HG03060 (cell line): Measurements from ENCODE around the gene SCNN1B.
"Not testable (repeated sequence)": the region's sequence is repeated elsewhere in the genome, so short reads cannot be mapped to it uniquely, and the experiment has no call there.

Source experiments
- ATAC-seq: cut with Tn5 transposase; IDR thresholded peaks from one replicate; pipeline ENCODE4 v1.9.1; 2021; ENCODE audit warnings: low read depth, moderate number of reproducible peaks; ENCODE audit not compliant: unreplicated experiment

SCNN1B gene, protein sequence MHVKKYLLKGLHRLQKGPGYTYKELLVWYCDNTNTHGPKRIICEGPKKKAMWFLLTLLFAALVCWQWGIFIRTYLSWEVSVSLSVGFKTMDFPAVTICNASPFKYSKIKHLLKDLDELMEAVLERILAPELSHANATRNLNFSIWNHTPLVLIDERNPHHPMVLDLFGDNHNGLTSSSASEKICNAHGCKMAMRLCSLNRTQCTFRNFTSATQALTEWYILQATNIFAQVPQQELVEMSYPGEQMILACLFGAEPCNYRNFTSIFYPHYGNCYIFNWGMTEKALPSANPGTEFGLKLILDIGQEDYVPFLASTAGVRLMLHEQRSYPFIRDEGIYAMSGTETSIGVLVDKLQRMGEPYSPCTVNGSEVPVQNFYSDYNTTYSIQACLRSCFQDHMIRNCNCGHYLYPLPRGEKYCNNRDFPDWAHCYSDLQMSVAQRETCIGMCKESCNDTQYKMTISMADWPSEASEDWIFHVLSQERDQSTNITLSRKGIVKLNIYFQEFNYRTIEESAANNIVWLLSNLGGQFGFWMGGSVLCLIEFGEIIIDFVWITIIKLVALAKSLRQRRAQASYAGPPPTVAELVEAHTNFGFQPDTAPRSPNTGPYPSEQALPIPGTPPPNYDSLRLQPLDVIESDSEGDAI

DNA sequence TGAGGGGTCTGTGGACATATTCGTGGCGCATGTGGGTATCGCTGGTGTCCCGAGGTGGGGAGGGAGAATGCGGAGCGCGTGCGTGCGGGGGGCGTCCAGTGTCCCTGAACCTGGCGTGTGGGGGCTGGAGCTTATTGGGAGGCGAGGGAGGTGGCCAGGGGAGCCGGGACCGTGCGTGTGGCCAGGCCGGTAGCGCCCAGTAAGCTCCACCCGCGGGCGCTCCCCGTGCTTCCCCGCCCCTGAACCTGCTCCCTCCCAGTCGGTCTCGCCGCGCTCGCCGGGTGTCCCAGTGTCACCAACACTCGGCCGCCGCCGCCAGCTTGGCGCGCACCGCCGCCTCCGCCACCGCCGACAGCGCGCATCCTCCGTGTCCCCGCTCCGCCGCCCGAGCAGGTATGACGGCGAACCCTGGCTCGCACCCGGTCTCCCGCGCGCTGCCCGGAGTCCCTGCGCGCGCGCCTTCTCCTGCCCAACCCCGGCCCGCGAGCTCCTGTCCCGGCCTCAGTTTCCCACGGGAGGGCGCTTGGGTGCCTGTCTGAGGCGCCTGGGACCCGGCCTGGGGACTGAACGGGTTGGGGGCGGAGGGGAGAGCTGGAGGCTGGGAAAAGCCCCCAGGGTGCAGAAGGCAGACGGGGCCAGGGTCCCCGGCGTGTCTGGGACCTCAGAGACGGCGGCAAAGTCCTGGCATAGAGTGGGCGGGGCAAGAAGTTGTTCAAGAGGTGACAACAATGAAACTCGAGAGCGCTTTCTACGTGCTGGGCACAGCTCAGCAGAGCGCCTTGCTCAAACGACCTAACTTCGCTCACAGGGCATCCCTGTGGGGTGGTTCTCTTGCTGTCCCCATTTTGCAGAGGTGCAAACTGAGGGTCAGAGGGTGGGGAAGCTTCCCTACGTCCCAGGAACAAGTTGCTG is at the start of gene SCNN1B:
SCNN1B (plus strand) TSS at position 258 of the 912 bp plus-strand sequence. CDS start 46,298 bp downstream, outside the sequence.
- no peak for ATAC-seq

DNA sequence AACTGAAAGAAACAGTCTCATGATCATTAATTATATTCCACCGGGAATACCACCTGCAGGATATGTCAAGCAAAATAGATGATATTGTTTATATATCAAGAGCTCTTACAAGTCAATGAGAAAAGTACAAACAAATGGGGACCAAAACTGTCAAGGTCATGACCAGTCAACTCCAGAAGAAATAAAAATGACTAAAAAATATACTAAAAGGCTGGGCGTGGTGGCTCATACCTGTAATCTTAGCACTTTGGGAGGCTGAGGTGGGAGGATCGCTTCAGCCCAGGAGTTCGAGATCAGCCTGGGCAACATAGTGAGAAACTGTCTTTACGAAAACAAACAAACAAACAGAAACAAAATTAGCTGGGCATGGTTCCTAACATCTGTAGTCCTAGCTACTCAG is 49.8 kb upstream of the SCNN1B start:
- ATAC-seq = no peak

DNA sequence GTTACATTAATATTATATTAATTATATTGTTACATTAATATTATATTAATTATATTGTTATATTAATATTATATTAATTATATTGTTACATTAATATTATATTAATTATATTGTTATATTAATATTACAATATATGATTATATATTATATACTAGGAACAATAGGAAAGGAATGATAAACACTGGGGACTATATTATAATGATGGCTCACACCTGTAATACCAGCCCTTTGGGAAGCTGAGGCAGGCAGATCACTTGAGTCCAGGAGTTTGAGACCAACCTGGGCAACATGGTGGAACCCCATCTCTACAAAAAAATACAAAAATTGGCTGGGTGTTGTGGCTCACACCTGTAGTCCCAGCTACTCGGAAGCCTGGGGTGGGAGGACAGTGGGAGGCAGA is 48.5 kb upstream of the SCNN1B start:
- not testable (repeated sequence) for ATAC-seq

DNA sequence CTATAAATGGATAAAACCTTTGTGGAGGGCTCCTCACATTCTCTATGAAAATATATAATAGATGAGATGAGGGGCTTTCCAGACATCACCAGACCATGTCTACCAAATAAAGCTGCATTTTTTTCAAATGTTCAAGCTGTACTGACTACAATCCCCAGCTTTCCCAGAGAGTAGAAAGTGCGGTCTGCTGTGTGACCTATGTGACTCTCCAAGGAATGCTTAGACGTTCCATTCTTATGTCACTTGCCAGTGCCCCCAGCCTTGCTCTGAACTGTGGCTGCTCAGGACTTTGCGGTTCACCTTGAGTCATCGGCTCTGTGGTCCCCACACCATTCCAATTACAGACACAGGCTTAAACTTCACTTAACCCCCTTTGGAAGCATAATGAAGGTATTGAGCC is 47.8 kb upstream of the SCNN1B start:
- no peak for ATAC-seq

DNA sequence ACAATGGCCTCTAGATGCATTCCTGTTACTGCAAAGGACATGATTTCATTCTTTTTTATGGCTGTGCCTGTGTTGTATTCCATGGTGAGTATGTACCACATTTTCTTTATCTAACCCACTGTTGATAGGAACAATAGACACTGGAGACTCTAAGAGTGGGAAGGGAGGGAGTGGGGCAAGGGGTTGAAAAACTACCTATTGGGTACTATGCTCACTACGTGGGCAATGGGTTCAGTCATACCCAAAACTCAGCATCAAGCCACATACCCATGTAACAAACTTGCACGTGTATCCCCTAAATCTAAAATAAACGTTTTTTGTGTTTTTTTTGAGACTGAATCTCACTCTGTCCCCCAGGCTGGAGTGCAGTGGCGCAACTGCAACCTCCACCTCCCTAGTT is 47.1 kb upstream of the SCNN1B start:
- ATAC-seq = no peak

DNA sequence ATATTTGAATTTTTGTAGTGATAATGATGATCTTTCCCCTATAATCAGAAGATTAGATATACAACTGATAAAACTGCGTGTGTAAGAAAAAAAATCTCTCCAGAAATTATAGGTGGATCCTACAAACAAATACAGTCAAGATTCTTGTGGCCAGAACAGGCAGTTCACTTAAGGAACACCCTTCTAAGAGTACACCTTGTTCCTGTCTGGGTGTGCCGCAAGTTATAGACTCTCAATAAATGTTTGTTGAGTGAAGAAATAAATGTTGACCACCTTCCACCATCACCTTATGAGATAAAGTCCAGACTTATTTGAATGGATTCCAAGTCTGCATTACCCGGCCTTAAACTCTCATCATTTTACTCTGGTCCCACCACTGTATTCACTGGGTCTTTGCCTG is 45.7 kb upstream of the SCNN1B start:
- ATAC-seq = no peak

DNA sequence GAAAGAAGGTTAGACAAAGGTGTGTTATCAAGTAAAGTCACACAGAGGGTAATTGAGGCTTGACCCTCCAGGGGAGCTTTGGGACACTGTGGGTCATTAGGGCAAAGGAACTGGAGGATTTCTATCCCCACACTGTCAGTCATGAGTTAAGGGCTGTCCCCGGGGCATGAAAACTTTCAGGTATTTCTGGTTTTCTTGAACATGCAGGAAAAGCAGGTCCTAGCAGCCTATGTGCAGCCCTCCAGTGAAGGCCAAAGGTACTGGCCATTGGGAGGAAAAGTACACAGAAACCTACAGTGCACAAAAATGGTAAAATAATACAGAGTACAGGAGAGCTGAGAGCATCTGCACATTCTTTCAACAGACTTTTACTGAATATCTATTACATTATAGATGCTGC is 44.4 kb upstream of the SCNN1B start:
- no peak for ATAC-seq

DNA sequence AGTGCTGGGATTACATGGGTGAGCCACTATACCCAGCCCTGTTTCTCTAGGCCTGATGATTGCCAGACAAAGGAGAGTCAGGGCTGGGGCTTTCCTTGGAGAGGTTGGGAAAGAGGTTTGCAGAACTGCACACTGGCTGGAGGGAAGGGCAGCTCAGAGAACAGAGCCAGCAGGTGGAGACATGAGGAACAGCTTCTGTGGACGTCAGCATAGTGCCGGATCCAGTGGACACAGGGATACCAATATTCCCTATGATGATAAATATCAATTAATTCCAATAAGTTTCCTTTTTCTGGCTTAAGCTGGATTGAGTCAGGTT is 43.2 kb upstream of the SCNN1B start:
- no peak for ATAC-seq

DNA sequence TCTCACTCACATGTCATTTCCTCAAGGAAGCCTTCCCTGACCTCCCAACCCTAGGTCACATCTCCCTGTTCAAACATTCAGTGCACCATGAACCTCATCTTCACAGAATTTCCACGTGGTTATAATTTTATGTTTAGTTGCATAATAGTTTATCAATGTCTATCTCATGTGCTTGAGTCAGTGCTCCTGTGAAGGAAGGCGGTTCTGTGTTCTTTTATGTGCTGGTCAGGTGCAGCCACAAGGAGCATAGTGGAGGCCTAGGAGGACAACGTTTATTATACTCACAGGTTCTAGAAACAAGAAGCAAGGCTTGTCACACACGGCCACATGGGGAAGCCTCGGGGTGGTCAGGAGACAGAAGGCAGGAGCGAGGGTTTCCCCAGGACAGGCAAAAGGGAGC is 34.5 kb upstream of the SCNN1B start:
- no peak for ATAC-seq

DNA sequence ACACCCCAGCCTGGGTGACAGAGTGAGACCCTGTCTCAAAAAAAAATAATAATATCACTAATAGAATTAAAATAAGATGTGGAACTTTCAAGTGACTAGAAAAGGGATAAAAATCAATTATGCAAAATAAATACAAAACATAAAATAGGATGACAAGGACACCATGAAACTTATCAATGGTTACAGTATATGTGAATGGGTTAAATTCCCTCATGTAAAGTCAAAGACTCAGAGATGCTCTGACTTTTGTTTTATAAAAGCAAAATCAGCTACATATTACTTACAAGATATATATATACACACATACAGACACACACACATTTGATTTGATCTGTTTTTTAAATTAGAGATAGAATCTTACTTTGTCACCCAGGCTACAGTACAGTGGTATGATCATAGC is 33.5 kb upstream of the SCNN1B start:
- ATAC-seq = no peak

DNA sequence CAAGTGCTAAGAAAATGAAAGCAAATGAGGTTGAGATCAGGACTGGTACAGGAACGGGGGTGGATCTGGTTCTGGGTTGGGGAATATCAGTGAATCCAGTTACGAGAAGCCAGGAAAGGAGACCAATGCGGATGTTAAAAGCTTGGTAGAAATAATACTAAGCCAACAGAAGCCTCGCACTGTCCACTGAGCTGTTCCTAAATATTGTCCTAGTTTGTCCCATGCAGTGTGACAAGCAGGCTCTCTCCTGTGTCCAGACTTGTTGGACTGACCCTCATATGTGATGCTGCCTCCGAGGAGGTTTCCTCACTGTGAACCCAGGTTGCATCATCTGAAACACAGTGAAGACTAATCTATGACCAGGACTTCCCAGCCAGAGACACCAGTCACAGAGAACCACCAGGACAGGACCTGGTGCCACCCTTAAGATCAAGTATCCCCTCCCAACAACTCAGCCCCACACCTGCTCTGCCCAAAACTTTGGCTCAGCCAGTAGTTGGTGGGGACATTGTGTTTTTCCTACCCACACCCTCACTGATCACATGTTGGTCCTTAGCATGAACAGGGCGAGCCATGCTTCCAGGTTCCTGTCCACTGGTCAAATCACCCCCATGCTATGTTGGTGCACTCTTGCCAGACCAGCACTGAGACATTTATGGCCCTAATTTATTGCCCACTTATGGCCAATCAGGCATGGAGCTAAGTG is 32.7 kb upstream of the SCNN1B start:
- ATAC-seq = no peak

DNA sequence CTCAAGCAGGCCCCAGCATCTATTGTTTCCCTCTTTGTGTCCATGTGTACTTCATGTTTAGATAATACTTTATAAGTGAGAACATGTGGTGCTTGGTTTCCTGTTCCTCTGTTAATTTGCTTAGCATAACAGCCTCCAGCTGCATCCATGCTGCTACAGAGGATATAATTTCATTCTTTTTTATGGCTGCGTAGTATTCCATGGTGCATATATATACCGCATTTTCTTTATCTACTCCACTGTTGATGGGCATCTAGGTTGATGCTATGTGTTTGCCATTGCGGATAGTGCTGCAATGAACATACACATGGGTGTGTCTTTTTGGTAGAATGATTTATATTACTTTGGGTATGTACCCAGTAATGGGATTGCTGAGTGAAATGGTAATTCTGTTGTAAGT is 31.4 kb upstream of the SCNN1B start:
- no peak for ATAC-seq

DNA sequence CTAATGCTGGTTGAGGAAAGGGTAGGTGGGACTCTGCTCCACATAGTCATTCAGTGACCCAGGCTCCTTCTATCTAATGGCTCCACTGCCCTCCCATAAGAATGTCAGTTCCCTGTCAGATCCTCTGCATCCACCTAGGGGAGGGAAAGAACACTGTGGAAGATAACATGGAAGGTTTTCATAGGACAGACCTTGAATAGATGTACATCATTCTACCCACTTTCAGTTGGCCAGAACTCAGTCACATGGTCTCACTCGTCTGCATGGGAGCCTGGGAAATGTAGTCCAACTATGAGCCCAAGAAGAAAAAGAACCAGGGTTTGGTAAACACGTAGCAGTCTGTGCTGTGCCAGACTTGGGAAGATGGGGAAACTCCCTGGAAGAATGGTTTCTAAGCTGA is 27.1 kb upstream of the SCNN1B start:
- ATAC-seq = no peak

DNA sequence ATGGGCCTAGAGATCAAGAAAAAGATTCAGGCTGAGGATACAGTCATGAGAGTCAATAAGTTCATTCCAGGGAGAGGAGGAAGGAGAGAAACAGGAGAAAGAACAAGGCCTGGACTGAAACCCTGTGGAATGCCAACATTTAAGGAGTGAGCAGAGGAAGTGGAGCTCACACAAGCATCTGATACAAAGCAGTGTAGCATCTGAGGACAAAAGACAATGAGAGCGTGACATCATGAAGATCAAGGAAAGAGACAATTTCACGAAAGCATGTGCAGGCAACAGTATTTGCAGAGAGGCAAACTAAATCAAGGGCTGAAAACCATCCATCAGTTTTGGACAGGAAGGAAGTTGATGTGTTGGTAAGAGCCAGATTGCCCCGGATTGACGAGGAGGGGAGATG is 25.3 kb upstream of the SCNN1B start:
- ATAC-seq = no peak

DNA sequence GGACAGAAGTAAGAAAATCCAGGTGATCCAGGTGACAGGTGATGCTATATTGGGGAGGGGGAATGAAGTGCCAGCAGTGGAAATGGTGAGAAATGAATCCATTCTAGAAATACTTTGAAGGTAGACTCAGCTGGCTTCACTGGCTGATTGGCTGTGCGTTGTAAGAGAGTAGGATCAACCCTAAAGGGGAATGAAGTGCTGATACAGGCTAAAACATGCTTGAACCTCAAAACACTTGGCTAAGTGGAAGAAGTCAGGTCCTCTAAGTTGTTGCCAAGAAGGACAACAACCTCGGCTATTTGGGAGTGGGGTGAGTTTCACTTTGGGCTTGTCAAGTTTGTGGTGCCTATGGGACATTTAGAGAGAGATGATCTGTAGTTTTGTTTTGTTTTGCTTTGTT is 24.1 kb upstream of the SCNN1B start:
- no peak for ATAC-seq

DNA sequence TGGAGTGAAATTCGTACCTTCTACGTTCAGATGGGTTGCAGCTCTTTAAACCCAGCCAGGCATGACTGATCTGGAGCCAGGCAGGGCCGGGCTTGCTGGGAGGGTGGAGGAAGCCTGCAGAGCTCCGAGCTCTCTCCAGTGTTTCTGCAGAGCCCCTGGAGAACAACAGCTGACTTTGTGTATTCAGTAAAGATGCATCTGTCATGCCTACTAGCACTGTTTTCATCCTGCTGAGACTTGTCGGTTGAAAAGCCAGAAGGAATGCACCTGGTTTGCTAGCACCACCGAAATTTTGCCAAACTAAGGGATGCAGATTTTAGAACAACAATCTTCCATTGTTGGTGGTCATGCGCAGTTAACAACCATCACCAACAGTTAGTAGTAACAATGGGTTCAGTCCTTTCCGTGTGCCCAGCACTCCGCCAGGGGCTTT is 22.4 kb upstream of the SCNN1B start:
- ATAC-seq = no peak

DNA sequence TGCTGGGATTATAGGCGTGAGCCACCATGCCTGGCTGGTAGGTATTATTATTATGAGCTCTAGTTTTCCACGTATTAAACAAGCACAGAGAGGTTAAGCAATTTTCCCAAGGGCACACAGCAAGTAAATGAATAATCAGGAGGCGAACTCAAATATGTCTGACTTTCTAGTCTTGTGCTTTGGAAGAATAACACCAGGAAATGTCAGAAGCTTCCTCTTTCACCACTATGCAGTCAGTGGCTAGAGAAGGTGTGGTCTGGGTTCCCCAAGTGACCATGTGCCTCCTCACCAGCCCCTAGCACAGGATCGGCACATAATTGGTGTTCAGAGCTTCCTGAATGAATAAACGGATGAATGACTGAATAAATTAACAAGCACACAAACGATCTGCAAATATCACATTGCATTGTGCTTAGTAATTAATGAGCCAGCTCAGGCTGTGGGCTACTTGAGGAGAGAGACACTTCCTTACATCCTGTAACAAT is 21.6 kb upstream of the SCNN1B start:
- ATAC-seq = no peak

DNA sequence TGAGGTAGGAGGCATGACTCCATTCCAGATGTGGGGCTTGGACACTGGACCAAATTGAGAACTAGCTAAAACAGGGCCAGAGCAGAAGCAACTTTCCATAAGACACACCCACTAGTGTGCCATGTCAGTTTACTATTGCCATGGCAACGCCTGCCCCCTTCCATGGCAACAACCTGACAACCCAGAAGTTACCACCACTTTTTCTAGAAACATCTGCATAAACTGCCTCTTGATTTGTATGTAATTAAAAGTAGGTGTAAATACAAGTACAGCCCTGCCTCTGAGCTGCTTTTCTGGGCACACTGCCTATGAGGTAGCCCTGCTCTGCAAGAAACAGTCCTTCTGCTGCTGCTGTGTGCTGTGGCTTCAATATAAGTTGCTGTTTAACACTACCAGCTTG is 19.5 kb upstream of the SCNN1B start:
- ATAC-seq = no peak

DNA sequence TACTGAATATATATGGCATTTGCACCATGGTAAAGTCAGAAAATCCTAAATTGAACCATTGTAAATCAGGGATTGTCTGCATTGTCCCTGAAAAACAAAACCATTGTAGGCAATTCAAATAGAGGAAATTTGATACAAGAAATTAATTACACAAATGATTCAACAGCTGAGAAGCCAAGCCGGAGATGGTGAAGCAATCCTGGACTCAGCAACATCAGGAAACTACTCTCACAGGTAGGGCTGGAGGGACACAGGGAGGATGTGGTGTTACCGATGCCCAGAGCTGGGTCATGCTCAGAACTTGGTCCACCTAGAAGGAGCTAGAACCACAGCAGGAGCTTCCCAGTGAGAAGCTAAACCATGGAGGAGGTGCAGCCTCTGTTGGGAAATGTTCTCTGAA is 18.5 kb upstream of the SCNN1B start:
- no peak for ATAC-seq

DNA sequence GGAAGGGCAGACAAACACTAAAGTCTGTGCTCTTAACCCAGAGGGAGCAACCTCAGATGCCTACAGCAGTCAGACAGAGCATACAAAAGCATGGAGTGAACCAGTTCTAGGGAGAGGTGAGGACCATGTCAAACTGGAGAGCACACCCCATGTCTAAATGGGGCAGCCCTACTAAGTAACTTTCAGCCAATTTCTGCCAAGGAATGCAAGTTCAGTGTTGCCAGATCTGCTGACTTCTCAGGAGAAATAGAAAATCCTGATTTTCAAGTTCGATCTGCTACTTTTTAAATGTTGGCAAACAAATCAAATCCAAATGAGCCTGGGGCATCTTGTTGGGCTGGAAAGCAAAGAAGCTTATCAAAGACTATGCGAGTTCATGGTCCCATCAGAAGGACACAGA is 17.5 kb upstream of the SCNN1B start:
- no peak for ATAC-seq

DNA sequence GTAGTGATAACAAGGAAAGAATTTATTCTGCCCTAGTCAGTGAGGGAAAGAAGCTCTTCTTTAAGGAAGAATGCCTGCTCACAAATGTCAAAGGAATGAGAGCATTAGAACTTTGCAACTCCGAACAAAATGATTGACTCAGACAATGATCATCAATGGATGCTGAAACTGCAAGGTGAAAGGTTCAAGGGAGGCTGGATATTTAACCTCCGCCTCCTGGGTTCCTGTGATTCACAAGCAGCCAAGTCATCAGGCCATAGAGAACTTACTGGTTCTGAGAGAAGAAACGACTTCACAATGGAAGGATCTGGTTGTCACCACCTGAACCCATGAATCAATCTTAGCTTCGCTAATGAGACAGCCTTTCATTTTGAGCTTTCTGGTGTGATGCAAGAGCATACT is 16.0 kb upstream of the SCNN1B start:
- ATAC-seq = no peak
